Gastrocnemius medialis (tissue), 4 donors: ENCODE measurements around the gene RCAN3. TPM values are rescaled to one million over a fixed set of nuclear protein-coding genes. Genes with fewer than 3 reads are reported as not detected.

Source experiments
- ATAC-seq, 2 donors: fragments of 150-250 bp; one replicate each; pipeline ENCODE4 v1.9.1; 2016
- DNase-seq, 2 donors: peaks; one replicate each; pipeline ENCODE4 v3.0.0-alpha.2; 2019
- H3K27ac ChIP-seq, 4 donors: fragments of 200-600 bp; sonication (generic); 1 replicate in 1 of 4; 2 replicates in 3 of 4; pipeline ENCODE4 v1.5.1; 2016 to 2018; ENCODE audit warnings: mild to moderate bottlenecking in 2 of 4, moderate library complexity in 1 of 4
- H3K27me3 ChIP-seq, 3 donors: fragments of 200-600 bp; sonication (generic) in 2 of 3; 1 replicate in 1 of 3; 2 replicates in 2 of 3; pipeline versions ENCODE4 v1.5.1 to v1.6.0; 2016 to 2019; ENCODE audit warnings: mild to moderate bottlenecking in 1 of 3, moderate library complexity in 1 of 3
- H3K36me3 ChIP-seq, 2 donors: fragments of 200-600 bp; sonication (generic) in 1 of 2; one replicate each; pipeline ENCODE4 v1.5.1; 2017 to 2018
- H3K4me1 ChIP-seq, 2 donors: fragments of 200-600 bp; sonication (generic) in 1 of 2; one replicate each; pipeline ENCODE4 v1.5.1; 2016 to 2017; ENCODE audit warnings: mild to moderate bottlenecking in 2 of 2
- H3K4me3 ChIP-seq, 4 donors: fragments of 200-600 bp; sonication (generic) in 3 of 4; 1 replicate in 1 of 4; 2 replicates in 3 of 4; pipeline ENCODE4 v1.5.1; 2016 to 2019; ENCODE audit warnings: mild to moderate bottlenecking in 2 of 4
- H3K9me3 ChIP-seq, 3 donors: fragments of 200-600 bp; sonication (generic) in 2 of 3; 1 replicate in 1 of 3; 2 replicates in 2 of 3; pipeline ENCODE4 v1.5.1; 2016 to 2019
- POLR2A ChIP-seq, 2 donors: fragments of 450-650 bp; IDR thresholded peaks; one replicate each; pipeline ENCODE4 v1.6.1; 2017; ENCODE audit warnings: antibody characterized with exemption in 2 of 2, mild to moderate bottlenecking in 2 of 2, moderate library complexity in 2 of 2
- in situ Hi-C, 4 donors: fragments of 200-750 bp; cut with MboI; loops; one replicate each; pipeline versions ENCODE4 v1.15.0 to v1.8.0; 2017; ENCODE audit warnings: low sequenced_read_pairs in 4 of 4
- intact Hi-C: fragments of 100-400 bp; cut with DNase I; formaldehyde crosslinking; loops from one replicate; pipeline ENCODE4 v1.15.1; 2023; ENCODE audit warnings: low total_unique reads
- total RNA-seq, 4 donors: library from RNA; depleted of rRNA; stranded (reverse); fragments of >200 nt; gene quantifications; one replicate each; pipeline versions ENCODE4 v1.1.0 to v1.2.3, GENCODE V29; 2016
- TF ChIP-seq, protein P1 (sequence below), 5 experiments: fragments of 450-650 bp in 3 of 5; fragments of 200-600 bp in 2 of 5; sonication (generic) in 2 of 5; IDR thresholded peaks in 4 of 5; conservative IDR thresholded peaks in 1 of 5; 1 replicate in 4 of 5; 2 replicates in 1 of 5; pipeline ENCODE4 v1.5.1; 2016 to 2019; ENCODE audit warnings: antibody characterized with exemption in 5 of 5, mild to moderate bottlenecking in 3 of 5, moderate library complexity in 3 of 5

The RCAN3 gene
- total RNA-seq, 4 donors from 2014 or later = 1.3 to 2.1 (median 1.8) TPM

DNA sequence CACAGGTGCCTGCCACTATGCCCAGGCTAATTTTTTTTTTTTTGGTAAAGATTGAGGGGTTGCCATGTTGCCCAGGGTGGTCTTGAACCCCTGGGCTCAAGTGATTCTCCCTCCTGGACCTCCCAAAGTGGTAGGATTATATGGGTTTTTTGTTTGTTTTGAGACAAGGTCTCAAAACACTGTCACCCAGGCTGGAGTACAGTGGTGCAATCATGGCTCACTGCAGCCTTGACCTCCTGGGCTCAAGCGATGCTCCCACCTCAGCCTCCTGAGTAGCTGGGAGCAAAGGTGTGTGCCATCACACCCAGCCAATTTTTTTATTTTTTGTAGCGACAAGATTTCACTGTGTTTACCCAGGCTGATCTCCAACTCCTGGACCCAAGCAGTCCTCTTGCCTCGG is 8.9 kb upstream of the RCAN3 start:
- Histone ChIP-seq H3K4me1 (no peaks in the 10 kb centered on the region), H3K36me3 (no peaks in the 10 kb centered on the region), H3K27me3 (peaks cover 0 to 19% (median 8%) of the 10 kb centered on the region in 3 donors), H3K9me3 (no peaks in the 10 kb centered on the region), H3K27ac (no peak overlapping the region), H3K4me3 (no peak overlapping the region)
- ATAC-seq (no peak), DNase-seq (no peak)
- TF ChIP-seq, protein P1, sequence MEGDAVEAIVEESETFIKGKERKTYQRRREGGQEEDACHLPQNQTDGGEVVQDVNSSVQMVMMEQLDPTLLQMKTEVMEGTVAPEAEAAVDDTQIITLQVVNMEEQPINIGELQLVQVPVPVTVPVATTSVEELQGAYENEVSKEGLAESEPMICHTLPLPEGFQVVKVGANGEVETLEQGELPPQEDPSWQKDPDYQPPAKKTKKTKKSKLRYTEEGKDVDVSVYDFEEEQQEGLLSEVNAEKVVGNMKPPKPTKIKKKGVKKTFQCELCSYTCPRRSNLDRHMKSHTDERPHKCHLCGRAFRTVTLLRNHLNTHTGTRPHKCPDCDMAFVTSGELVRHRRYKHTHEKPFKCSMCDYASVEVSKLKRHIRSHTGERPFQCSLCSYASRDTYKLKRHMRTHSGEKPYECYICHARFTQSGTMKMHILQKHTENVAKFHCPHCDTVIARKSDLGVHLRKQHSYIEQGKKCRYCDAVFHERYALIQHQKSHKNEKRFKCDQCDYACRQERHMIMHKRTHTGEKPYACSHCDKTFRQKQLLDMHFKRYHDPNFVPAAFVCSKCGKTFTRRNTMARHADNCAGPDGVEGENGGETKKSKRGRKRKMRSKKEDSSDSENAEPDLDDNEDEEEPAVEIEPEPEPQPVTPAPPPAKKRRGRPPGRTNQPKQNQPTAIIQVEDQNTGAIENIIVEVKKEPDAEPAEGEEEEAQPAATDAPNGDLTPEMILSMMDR (IDR thresholded peaks at IDR 0.05 in 4 of 5, conservative IDR thresholded peaks at IDR 0.05 in 1 of 5) = no peak
- in situ Hi-C loops = no loop called here
- intact Hi-C loops = no loop called here

DNA sequence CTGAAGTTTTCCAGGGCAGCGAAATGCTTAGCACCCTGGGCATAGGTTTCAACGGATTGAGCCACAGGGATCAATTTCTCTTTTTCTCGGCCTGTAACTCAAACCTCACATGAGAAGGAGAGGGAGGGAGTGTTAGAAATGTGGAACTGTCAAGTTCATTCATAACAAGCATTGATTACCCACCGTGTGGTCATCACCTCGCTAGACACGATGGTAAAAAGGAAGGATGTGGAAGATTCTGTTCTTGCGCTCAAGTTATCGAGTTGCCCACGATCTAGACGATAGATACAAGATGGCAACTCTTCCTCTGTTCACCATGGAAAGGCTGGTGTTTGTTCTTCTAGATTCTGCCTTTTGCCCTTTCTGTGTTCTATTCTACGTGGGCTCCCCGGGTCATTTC is 4.0 kb upstream of the RCAN3 start:
- Histone ChIP-seq H3K4me1 (no peaks in the 10 kb centered on the region), H3K27me3 (peaks cover 5 to 38% (median 22%) of the 10 kb centered on the region in 3 donors), H3K4me3 (no peak overlapping the region), H3K9me3 (no peaks in the 10 kb centered on the region), H3K27ac (no peak overlapping the region), H3K36me3 (no peaks in the 10 kb centered on the region)
- in situ Hi-C loops = no loop called here
- ATAC-seq = no peak
- intact Hi-C loops = no loop called here
- DNase-seq = no peak
- TF ChIP-seq, protein P1 (IDR thresholded peaks at IDR 0.05 in 4 of 5, conservative IDR thresholded peaks at IDR 0.05 in 1 of 5) = no peak
- no peak for TF ChIP-seq POLR2A (IDR thresholded peaks at IDR 0.05)

DNA sequence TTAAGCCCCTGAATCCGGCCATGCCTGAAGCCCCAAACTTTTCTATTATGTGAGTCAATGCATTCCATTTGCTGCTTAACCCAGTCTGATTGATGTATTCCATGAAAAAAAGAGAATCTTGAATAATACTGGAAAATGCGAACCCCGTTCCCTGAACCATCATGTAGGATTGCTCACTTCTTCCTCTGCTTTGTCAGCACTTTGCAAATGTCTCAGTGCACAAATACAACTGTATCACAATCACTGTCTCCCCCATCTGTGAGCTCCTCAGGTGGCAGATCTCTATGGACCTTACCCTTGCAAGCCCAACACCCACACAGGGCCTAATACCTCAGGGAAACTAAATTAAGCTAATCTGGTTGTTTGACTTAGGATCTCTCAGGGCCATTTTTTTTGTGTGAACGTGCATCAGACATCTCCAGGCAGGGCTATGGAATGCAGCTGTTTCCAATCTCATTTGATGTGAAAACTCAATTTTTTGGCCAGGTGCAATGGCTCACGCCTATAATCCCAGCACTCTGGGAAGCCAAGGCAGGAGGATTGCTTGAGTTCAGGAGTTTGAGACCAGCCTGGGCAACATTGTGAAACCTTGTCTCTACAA is 2.1 kb upstream of the RCAN3 start:
- in situ Hi-C loops (no loop called here), intact Hi-C loops (no loop called here)
- ATAC-seq = no peak
- Histone ChIP-seq H3K27ac (no peak overlapping the region), H3K36me3 (no peaks in the 10 kb centered on the region), H3K9me3 (no peaks in the 10 kb centered on the region), H3K4me3 (no peak overlapping the region), H3K4me1 (no peaks in the 10 kb centered on the region), H3K27me3 (peaks cover 5 to 44% (median 28%) of the 10 kb centered on the region in 3 donors)
- no peak for DNase-seq
- TF ChIP-seq, protein P1 (IDR thresholded peaks at IDR 0.05 in 4 of 5, conservative IDR thresholded peaks at IDR 0.05 in 1 of 5) = no peak
- TF ChIP-seq POLR2A (IDR thresholded peaks at IDR 0.05) = no peak

DNA sequence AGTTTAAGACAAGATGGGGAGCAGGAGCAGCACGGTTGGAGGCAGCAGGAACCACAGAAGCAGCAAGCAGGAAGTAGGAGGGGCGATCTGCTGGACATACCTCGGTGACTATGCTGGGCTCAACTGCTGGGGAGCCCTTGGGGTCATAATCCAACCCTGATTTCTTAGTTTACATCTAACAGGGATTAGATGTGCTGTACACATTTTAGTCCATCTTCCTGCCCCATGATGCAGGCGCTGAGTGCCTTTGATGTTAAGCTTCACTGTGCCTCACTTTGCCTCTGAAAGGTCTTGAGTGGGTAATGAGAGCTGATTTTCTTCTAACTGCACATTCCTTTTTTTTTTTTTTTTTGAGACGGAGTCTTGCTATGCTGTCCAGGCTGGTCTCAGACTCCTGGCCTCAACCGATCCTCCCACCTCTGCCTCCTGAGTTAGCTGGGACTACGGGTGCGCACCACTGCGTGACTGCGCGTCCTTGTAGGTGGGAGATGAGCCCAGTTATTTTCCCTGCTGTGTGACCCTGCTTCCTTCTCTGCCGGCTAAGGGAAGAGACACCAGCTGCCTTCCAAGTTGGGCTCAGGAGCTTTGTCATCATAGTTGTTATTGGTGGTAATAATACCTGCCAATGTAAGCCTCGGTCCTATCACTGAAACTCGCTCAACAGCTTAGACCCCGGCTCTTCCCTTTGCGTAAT is 1.1 kb upstream of the RCAN3 start:
- intact Hi-C loops (no loop called here), in situ Hi-C loops (no loop called here)
- Histone ChIP-seq H3K27ac (peak overlapping the region in 3 of 4 donors; percentile 60 to 74 (median 71)), H3K4me3 (peak overlapping the region; percentile 61 to 65 (median 62)), H3K36me3 (no peaks in the 10 kb centered on the region), H3K4me1 (no peaks in the 10 kb centered on the region), H3K27me3 (peaks cover 2 to 41% (median 28%) of the 10 kb centered on the region in 3 donors), H3K9me3 (no peaks in the 10 kb centered on the region)
- ATAC-seq (no peak), DNase-seq (no peak)
- TF ChIP-seq POLR2A (IDR thresholded peaks at IDR 0.05) = no peak
- TF ChIP-seq, protein P1 (IDR thresholded peaks at IDR 0.05 in 4 of 5, conservative IDR thresholded peaks at IDR 0.05 in 1 of 5) = no peak
